H9 (cell line): Measurements from ENCODE around the gene SLAMF1. TPM values are rescaled to one million over a fixed set of nuclear protein-coding genes. Genes with fewer than 3 reads are reported as not detected.

Experiments used
- DNase-seq: peaks from one replicate; pipeline ENCODE4 v3.0.0-alpha.2; 2017
- H2AFZ ChIP-seq: one replicate; pipeline ENCODE4 v1.6.1; 2013; ENCODE audit warnings: mild to moderate bottlenecking, low read length, control low read depth, moderate library complexity
- H2AK5ac ChIP-seq: 2 replicates; pipeline ENCODE4 v1.6.1; 2013; ENCODE audit warnings: low read length, control low read depth, mixed read lengths; ENCODE audit not compliant: insufficient read length
- H2BK120ac ChIP-seq: one replicate; pipeline ENCODE4 v1.6.1; 2013; ENCODE audit warnings: low read depth, mild to moderate bottlenecking, low read length, control low read depth, inconsistent platforms; ENCODE audit not compliant: poor library complexity, severe bottlenecking
- H2BK12ac ChIP-seq: 2 replicates; pipeline ENCODE4 v1.6.1; 2013; ENCODE audit warnings: low read length, control low read depth, mixed read lengths, low read depth; ENCODE audit not compliant: insufficient read length
- H2BK15ac ChIP-seq: 2 replicates; pipeline ENCODE4 v1.6.1; 2013; ENCODE audit warnings: low read depth, low read length, control low read depth
- H2BK20ac ChIP-seq: one replicate; pipeline ENCODE4 v1.6.1; 2013; ENCODE audit warnings: low read depth, mild to moderate bottlenecking, low read length, control low read depth, inconsistent platforms; ENCODE audit not compliant: poor library complexity, severe bottlenecking
- H2BK5ac ChIP-seq: 2 replicates; pipeline ENCODE4 v1.6.1; 2013; ENCODE audit warnings: low read length, control low read depth, mixed read lengths; ENCODE audit not compliant: insufficient read length
- H3K14ac ChIP-seq: 2 replicates; pipeline ENCODE4 v1.6.1; 2013; ENCODE audit warnings: low read length, control low read depth; ENCODE audit not compliant: insufficient read depth
- H3K18ac ChIP-seq: 2 replicates; pipeline ENCODE4 v1.6.1; 2013; ENCODE audit warnings: low read depth, mild to moderate bottlenecking, mixed read lengths, low read length, control low read depth; ENCODE audit not compliant: insufficient read length
- H3K23ac ChIP-seq: 2 replicates; pipeline ENCODE4 v1.6.1; 2013; ENCODE audit warnings: low read length, control low read depth, mixed read lengths, low read depth; ENCODE audit not compliant: insufficient read length
- H3K23me2 ChIP-seq: 2 replicates; pipeline ENCODE4 v1.6.1; 2013; ENCODE audit warnings: low read depth, mild to moderate bottlenecking, mixed read lengths, low read length, control low read depth; ENCODE audit not compliant: insufficient read length, poor library complexity, severe bottlenecking
- H3K27ac ChIP-seq: 2 replicates; pipeline ENCODE4 v1.5.1; 2013; ENCODE audit warnings: low read length, control low read depth, mixed read lengths, low read depth; ENCODE audit not compliant: insufficient read length
- H3K27me3 ChIP-seq: 2 replicates; pipeline ENCODE4 v1.6.1; 2013; ENCODE audit warnings: low read length, control low read depth, inconsistent platforms; ENCODE audit not compliant: insufficient read depth
- H3K4ac ChIP-seq: 2 replicates; pipeline ENCODE4 v1.6.1; 2013; ENCODE audit warnings: low read depth, mild to moderate bottlenecking, control low read depth, inconsistent platforms, low read length, moderate library complexity
- H3K4me1 ChIP-seq: 2 replicates; pipeline ENCODE4 v1.6.1; 2013; ENCODE audit warnings: low read length, control low read depth, inconsistent platforms; ENCODE audit not compliant: insufficient read depth
- H3K4me2 ChIP-seq: 2 replicates; pipeline ENCODE4 v1.6.1; 2013; ENCODE audit warnings: low read length, control low read depth, mixed read lengths; ENCODE audit not compliant: insufficient read length, insufficient read depth
- H3K56ac ChIP-seq: 2 replicates; pipeline ENCODE4 v1.6.1; 2013; ENCODE audit warnings: low read depth, mild to moderate bottlenecking, mixed read lengths, low read length, control low read depth; ENCODE audit not compliant: insufficient read length
- H3K79me1 ChIP-seq: 2 replicates; pipeline ENCODE4 v1.6.1; 2013; ENCODE audit warnings: low read depth, mild to moderate bottlenecking, moderate library complexity, low read length, control low read depth, inconsistent platforms; ENCODE audit not compliant: insufficient read depth, poor library complexity, severe bottlenecking
- H3K79me2 ChIP-seq: 2 replicates; pipeline ENCODE4 v1.6.1; 2013; ENCODE audit warnings: low read length, control low read depth, inconsistent platforms; ENCODE audit not compliant: insufficient read depth
- H3K9ac ChIP-seq: 2 replicates; pipeline ENCODE4 v1.6.1; 2013; ENCODE audit warnings: low read length, control low read depth, mixed read lengths; ENCODE audit not compliant: insufficient read length; ENCODE audit errors: extremely low read depth
- H3K9me3 ChIP-seq: one replicate; pipeline ENCODE4 v1.6.1; 2013; ENCODE audit warnings: low read depth, low read length, inconsistent platforms; ENCODE audit not compliant: control insufficient read depth
- H3T11ph ChIP-seq: one replicate; pipeline ENCODE4 v1.6.1; 2013; ENCODE audit warnings: mild to moderate bottlenecking, low read length, control low read depth, inconsistent platforms
- H4K20me1 ChIP-seq: one replicate; pipeline ENCODE4 v1.6.1; 2013; ENCODE audit not compliant: control insufficient read depth, insufficient read length, insufficient read depth
- H4K5ac ChIP-seq: 2 replicates; pipeline ENCODE4 v1.6.1; 2013; ENCODE audit warnings: low read depth, mild to moderate bottlenecking, mixed read lengths, low read length, control low read depth; ENCODE audit not compliant: insufficient read length
- H4K8ac ChIP-seq: replicated peaks from 2 replicates; pipeline ENCODE4 v1.6.1; 2013; ENCODE audit warnings: low read length, control low read depth, mixed read lengths, low read depth; ENCODE audit not compliant: insufficient read length
- H4K91ac ChIP-seq: 2 replicates; pipeline ENCODE4 v1.6.1; 2013; ENCODE audit warnings: low read depth, mild to moderate bottlenecking, moderate library complexity, mixed read lengths, low read length, control low read depth; ENCODE audit not compliant: insufficient read length
- H3K27ac Mint-ChIP-seq, 3 experiments: 2 replicates in 2 of 3; 3 replicates in 1 of 3; pipeline ENCODE4 v1.8.0; 2020 to 2021; ENCODE audit warnings: mixed read lengths in 3 of 3, mild to moderate bottlenecking in 1 of 3, moderate library complexity in 1 of 3
- H3K27me3 Mint-ChIP-seq: 2 replicates; pipeline ENCODE4 v1.8.0; 2021; ENCODE audit warnings: low read depth, mild to moderate bottlenecking, moderate library complexity, mixed read lengths
- H3K36me3 Mint-ChIP-seq, 3 experiments: 2 replicates in 2 of 3; 3 replicates in 1 of 3; pipeline ENCODE4 v1.8.0; 2020 to 2021; ENCODE audit warnings: low read depth in 3 of 3, mixed read lengths in 3 of 3; ENCODE audit not compliant: insufficient read depth in 1 of 3
- H3K4me1 Mint-ChIP-seq, 2 experiments: 2 replicates each; pipeline ENCODE4 v1.8.0; 2020; ENCODE audit warnings: mixed read lengths in 2 of 2
- H3K4me3 Mint-ChIP-seq, 2 experiments: 2 replicates in 1 of 2; 3 replicates in 1 of 2; pipeline ENCODE4 v1.8.0; 2020 to 2021; ENCODE audit warnings: mild to moderate bottlenecking in 2 of 2, mixed read lengths in 2 of 2, moderate library complexity in 1 of 2
- H3K9me3 Mint-ChIP-seq, 2 experiments: 2 replicates in 1 of 2; 3 replicates in 1 of 2; pipeline ENCODE4 v1.8.0; 2020; ENCODE audit warnings: mild to moderate bottlenecking in 2 of 2, mixed read lengths in 2 of 2, moderate library complexity in 1 of 2
- CTCF ChIP-seq: fragments of 200-600 bp; sonication (generic); conservative IDR thresholded peaks from 3 replicates; pipeline ENCODE4 v1.8.0; 2021; ENCODE audit warnings: antibody characterized with exemption, mild to moderate bottlenecking
- WGBS: extraction: QIAGEN DNeasy Blood & Tissue Kit; methylation state at CpG from one replicate; pipeline ENCODE4 v1.1.7; 2013; ENCODE audit warnings: missing lambda C conversion rate, low lambda C conversion rate, mixed read lengths; ENCODE audit not compliant: insufficient read length; ENCODE audit errors: extremely low coverage; 5-methylcytosine and 5-hydroxymethylcytosine counted together
- total RNA-seq: library from RNA; stranded (reverse); gene quantifications from 2 replicates; pipeline ENCODE4 v1.2.1, GENCODE V29; 2021

The SLAMF1 gene
- total RNA-seq, 1 experiment from 2014 or later = not detected

- Histone ChIP-seq H3K23ac (no peak overlapping the region), H2BK15ac (no peak overlapping the region), H3K14ac (no peak overlapping the region), H2BK120ac (no peak overlapping the region), H3K9me3 (no peaks in the 10 kb centered on the region), H4K8ac (no peak overlapping the region), H2AK5ac (no peak overlapping the region), H2BK20ac (no peak overlapping the region), H3T11ph (no peak overlapping the region), H4K20me1 (no peaks in the 10 kb centered on the region), H2AFZ (no peak overlapping the region), H3K4me1 (no peaks in the 10 kb centered on the region), H3K4me2 (no peak overlapping the region), H3K27me3 (no peaks in the 10 kb centered on the region), H4K91ac (no peak overlapping the region), H2BK5ac (no peak overlapping the region), H3K27ac (no peak overlapping the region), H3K23me2 (no peaks in the 10 kb centered on the region), H3K56ac (no peak overlapping the region), H2BK12ac (no peak overlapping the region), H3K18ac (no peak overlapping the region), H3K79me1 (no peaks in the 10 kb centered on the region), H3K9ac (no peak overlapping the region), H3K4ac (no peak overlapping the region), H3K79me2 (no peaks in the 10 kb centered on the region), H4K5ac (no peak overlapping the region)
- H3K4me3 Mint-ChIP-seq = no peak overlapping the region
- no peak for TF ChIP-seq CTCF
- DNase-seq = no peak
- no peaks in the 10 kb centered on the region for H3K9me3 Mint-ChIP-seq
- H3K27ac Mint-ChIP-seq = no peak overlapping the region
- H3K27me3 Mint-ChIP-seq = peaks cover 3% of the 10 kb centered on the region; the same call in 1 of the 2 replicates
- 100% methylated on average over 1 of the region's 2 CpGs for WGBS
- H3K4me1 Mint-ChIP-seq = no peaks in the 10 kb centered on the region
- no peaks in the 10 kb centered on the region for H3K36me3 Mint-ChIP-seq
These were observed 77.0 kb downstream of the SLAMF1 start for GRCh38 chr1:160569806-160570205.
